Astrocyte (in vitro differentiated cells and primary cell): ENCODE results near the gene EMC10. TPM values are rescaled to one million over a fixed set of nuclear protein-coding genes. Genes with fewer than 3 reads are reported as not detected.

Source experiments
- DNase-seq: peaks from one replicate; pipeline ENCODE4 v3.0.0-alpha.2; 2010; ENCODE audit warnings: low read depth
- FAIRE-seq: peaks from 2 replicates; lab custom pipeline; 2011; peaks lifted over from hg19 to GRCh38; lab: Jason Lieb, UNC
- H2AFZ ChIP-seq: 2 replicates; pipeline ENCODE4 v1.6.0; 2012; ENCODE audit warnings: low read depth, low read length, inconsistent platforms
- H3K27ac ChIP-seq: 2 replicates; pipeline ENCODE4 v1.5.1; 2011; ENCODE audit warnings: low read depth, low read length, inconsistent platforms
- H3K27me3 ChIP-seq: 2 replicates; pipeline ENCODE4 v1.6.0; 2011; ENCODE audit warnings: low read length, inconsistent platforms; ENCODE audit not compliant: insufficient read depth
- H3K36me3 ChIP-seq: 2 replicates; pipeline ENCODE4 v1.5.1; 2011; ENCODE audit warnings: low read length, inconsistent platforms; ENCODE audit not compliant: insufficient read depth
- H3K4me1 ChIP-seq: 2 replicates; pipeline ENCODE4 v1.5.1; 2011; ENCODE audit warnings: low read length, inconsistent platforms; ENCODE audit not compliant: insufficient read depth
- H3K4me2 ChIP-seq: 2 replicates; pipeline ENCODE4 v1.6.0; 2012; ENCODE audit warnings: low read length, inconsistent platforms
- H3K4me3 ChIP-seq: 2 replicates; pipeline ENCODE4 v1.5.1; 2011; ENCODE audit warnings: low read depth, mild to moderate bottlenecking, low read length, inconsistent platforms; ENCODE audit not compliant: insufficient read depth
- H3K79me2 ChIP-seq: 2 replicates; pipeline ENCODE4 v1.6.0; 2012; ENCODE audit warnings: mild to moderate bottlenecking, low read length, inconsistent platforms; ENCODE audit not compliant: insufficient read depth
- H3K9ac ChIP-seq: 2 replicates; pipeline ENCODE4 v1.6.0; 2012; ENCODE audit warnings: mild to moderate bottlenecking, low read length, inconsistent platforms
- H3K9me3 ChIP-seq: 2 replicates; pipeline ENCODE4 v1.5.1; 2012; ENCODE audit warnings: low read depth, mild to moderate bottlenecking, low read length, inconsistent platforms; ENCODE audit not compliant: insufficient read depth
- H4K20me1 ChIP-seq: 2 replicates; pipeline ENCODE4 v1.6.0; 2012; ENCODE audit warnings: low read length, inconsistent platforms; ENCODE audit not compliant: insufficient read depth
- H3K27ac Mint-ChIP-seq: one replicate; pipeline ENCODE4 v1.8.0; 2021; ENCODE audit warnings: mild to moderate bottlenecking, mixed read lengths; ENCODE audit not compliant: unreplicated experiment
- H3K27me3 Mint-ChIP-seq: one replicate; pipeline ENCODE4 v1.8.0; 2021; ENCODE audit warnings: low read depth, mixed read lengths; ENCODE audit not compliant: unreplicated experiment
- H3K36me3 Mint-ChIP-seq: one replicate; pipeline ENCODE4 v1.8.0; 2021; ENCODE audit warnings: low read depth, mixed read lengths; ENCODE audit not compliant: unreplicated experiment
- H3K4me1 Mint-ChIP-seq: one replicate; pipeline ENCODE4 v1.8.0; 2021; ENCODE audit warnings: low read depth, mixed read lengths; ENCODE audit not compliant: unreplicated experiment
- H3K4me3 Mint-ChIP-seq: one replicate; pipeline ENCODE4 v1.8.0; 2021; ENCODE audit warnings: mild to moderate bottlenecking, moderate library complexity, mixed read lengths; ENCODE audit not compliant: unreplicated experiment
- H3K9me3 Mint-ChIP-seq: one replicate; pipeline ENCODE4 v1.8.0; 2021; ENCODE audit warnings: mild to moderate bottlenecking, mixed read lengths; ENCODE audit not compliant: unreplicated experiment
- CTCF ChIP-seq: IDR thresholded peaks from 2 replicates; pipeline ENCODE4 v1.5.1; 2011; ENCODE audit warnings: low read depth, mild to moderate bottlenecking, inconsistent platforms, low read length, moderate library complexity; ENCODE audit not compliant: insufficient read depth
- EZH2 ChIP-seq: IDR thresholded peaks from 2 replicates; pipeline ENCODE4 v1.6.1; 2012; ENCODE audit warnings: mild to moderate bottlenecking, low read length, inconsistent platforms; ENCODE audit not compliant: insufficient read depth
- total RNA-seq: library from RNA; stranded (reverse); gene quantifications from 2 replicates; pipeline ENCODE4 v1.2.1, GENCODE V29; 2021

The EMC10 gene
- total RNA-seq, 1 donor from 2014 or later: not detected

GRCh38 chr19:50486823-50487515 lies 10.7 kb downstream of the EMC10 start:
- no peak for FAIRE-seq
- DNase-seq: no peak
- Mint-ChIP-seq H3K4me3 (no peak overlapping the region), H3K27me3 (no peaks in the 10 kb centered on the region), H3K4me1 (no peaks in the 10 kb centered on the region), H3K9me3 (peaks cover 35% of the 10 kb centered on the region), H3K36me3 (no peaks in the 10 kb centered on the region), H3K27ac (no peak overlapping the region)
- Histone ChIP-seq H3K27ac (no peak overlapping the region), H3K27me3 (peaks cover 7% of the 10 kb centered on the region), H3K9me3 (no peaks in the 10 kb centered on the region), H3K4me1 (no peaks in the 10 kb centered on the region), H3K4me3 (no peak overlapping the region), H3K36me3 (peaks cover 4% of the 10 kb centered on the region), H3K79me2 (no peaks in the 10 kb centered on the region), H2AFZ (no peak overlapping the region), H3K9ac (no peak overlapping the region), H3K4me2 (no peak overlapping the region), H4K20me1 (peaks cover 13% of the 10 kb centered on the region)
- no peak for TF ChIP-seq EZH2
- TF ChIP-seq CTCF: peak; percentile 21

GRCh38 chr19:50488389-50489194 lies 12.3 kb downstream of the EMC10 start:
- H3K9ac ChIP-seq: no peak overlapping the region
- H3K27me3 ChIP-seq: peaks cover 9% of the 10 kb centered on the region
- DNase-seq: no peak
- H3K36me3 ChIP-seq: no peaks in the 10 kb centered on the region
- H4K20me1 ChIP-seq: peaks cover 13% of the 10 kb centered on the region
- FAIRE-seq: no peak
- Mint-ChIP-seq H3K4me1 (no peaks in the 10 kb centered on the region), H3K36me3 (no peaks in the 10 kb centered on the region), H3K9me3 (peaks cover 36% of the 10 kb centered on the region), H3K27ac (no peak overlapping the region), H3K4me3 (no peak overlapping the region), H3K27me3 (no peaks in the 10 kb centered on the region)
- no peaks in the 10 kb centered on the region for H3K4me1 ChIP-seq
- no peak overlapping the region for H3K4me2 ChIP-seq
- no peaks in the 10 kb centered on the region for H3K9me3 ChIP-seq
- TF ChIP-seq EZH2 (no peak), CTCF (no peak)
- no peaks in the 10 kb centered on the region for H3K79me2 ChIP-seq
- no peak overlapping the region for H3K4me3 ChIP-seq
- no peak overlapping the region for H2AFZ ChIP-seq
- H3K27ac ChIP-seq: no peak overlapping the region
